Fibroblast of skin of abdomen (primary cell): ENCODE data around the gene CYB5R3. TPM values are rescaled to one million over a fixed set of nuclear protein-coding genes. Genes with fewer than 3 reads are reported as not detected.

Experiments
- DNase-seq: peaks from one replicate; pipeline ENCODE4 v3.0.0-alpha.2; 2013
- polyA plus RNA-seq, 2 experiments: library from polyadenylated mRNA; unstranded; fragments of 120-200 nt; gene quantifications; one replicate each; pipeline ENCODE4 v1.2.1, GENCODE V29; 2013; ENCODE audit not compliant: insufficient read length in 2 of 2

The CYB5R3 gene
- 326 TPM for polyA plus RNA-seq (2013, experiment 1 of 2; ENCODE audit: insufficient read length)
- polyA plus RNA-seq (2013, experiment 2 of 2; ENCODE audit: insufficient read length) = 338 TPM

DNA sequence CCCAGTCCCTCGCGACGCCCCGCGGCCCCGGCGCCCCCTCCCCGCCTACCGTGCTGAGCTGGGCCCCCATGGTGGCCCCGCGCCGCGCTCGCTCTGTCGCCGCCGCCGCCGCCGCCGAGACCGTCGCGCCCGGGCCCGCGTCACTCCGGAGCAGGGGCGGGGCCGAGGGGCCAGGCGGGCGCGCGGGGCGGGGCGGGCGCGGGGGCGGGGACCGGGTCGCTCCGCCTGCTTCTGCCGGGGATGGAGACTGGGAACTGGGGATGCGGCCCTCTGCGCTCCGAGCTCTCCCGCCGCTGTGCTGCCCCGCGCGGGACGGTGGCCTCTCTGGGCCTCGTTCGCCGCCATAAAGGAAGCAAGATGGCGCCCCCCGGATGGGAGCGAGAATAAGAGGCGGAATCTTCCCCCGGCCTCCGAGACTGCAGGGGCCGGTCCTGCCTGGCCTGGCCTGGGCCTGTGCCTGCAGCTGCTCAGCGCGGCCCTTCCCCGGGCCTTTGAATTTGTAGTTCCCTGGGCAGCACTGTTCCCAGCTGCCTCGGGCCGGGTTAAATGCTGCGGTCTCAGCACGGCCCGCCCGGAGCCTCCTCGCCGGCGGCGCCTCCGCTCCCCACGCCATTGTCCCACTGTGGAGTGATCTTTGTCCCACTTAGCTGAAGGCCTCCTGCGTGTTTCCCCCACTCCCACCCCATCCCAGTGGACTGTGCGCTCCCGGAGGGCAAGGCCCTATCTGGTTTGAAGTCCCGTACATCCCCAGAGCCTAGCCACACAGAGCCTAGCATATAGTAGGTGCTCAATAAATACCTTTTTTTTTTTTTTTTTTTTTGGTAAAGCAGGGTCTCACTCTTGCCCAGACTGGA lies at the start of gene CYB5R3:
TSS of gene CYB5R3 (minus strand) at position 147 of the 854 bp plus-strand sequence. CDS start at position 70, 77 bp downstream.
- peak; percentile 86 for DNase-seq

GRCh38 chr22:42697542-42698013 lies 48.4 kb upstream of the CYB5R3 start:
- DNase-seq = peak; percentile 69

- DNase-seq = no peak
Observed at GRCh38 chr22:42696331-42696967, 47.3 kb upstream of the CYB5R3 start.

DNA sequence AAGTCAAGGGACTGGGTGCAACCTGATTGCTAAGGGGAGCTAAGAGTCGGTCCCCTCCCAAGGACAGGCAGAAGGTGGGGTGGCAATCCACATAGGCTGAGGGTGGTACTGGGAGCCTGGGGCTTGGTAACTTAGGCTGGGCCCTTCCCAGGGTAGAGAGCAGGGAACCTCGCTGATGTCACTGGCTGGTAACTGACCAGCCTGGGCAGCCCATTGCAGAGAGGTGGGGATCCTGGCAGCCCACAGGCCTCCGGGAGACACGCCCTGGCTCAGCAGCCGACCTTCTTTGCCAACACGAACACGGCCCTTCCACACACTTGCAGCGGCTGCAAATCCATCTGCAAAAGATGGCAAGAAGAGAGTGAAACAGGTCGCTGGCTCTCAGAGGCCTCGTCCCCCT lies 46.1 kb upstream of the CYB5R3 start:
- DNase-seq = no peak

- no peak for DNase-seq
Observed at GRCh38 chr22:42693763-42694683, 44.8 kb upstream of the CYB5R3 start.

DNA sequence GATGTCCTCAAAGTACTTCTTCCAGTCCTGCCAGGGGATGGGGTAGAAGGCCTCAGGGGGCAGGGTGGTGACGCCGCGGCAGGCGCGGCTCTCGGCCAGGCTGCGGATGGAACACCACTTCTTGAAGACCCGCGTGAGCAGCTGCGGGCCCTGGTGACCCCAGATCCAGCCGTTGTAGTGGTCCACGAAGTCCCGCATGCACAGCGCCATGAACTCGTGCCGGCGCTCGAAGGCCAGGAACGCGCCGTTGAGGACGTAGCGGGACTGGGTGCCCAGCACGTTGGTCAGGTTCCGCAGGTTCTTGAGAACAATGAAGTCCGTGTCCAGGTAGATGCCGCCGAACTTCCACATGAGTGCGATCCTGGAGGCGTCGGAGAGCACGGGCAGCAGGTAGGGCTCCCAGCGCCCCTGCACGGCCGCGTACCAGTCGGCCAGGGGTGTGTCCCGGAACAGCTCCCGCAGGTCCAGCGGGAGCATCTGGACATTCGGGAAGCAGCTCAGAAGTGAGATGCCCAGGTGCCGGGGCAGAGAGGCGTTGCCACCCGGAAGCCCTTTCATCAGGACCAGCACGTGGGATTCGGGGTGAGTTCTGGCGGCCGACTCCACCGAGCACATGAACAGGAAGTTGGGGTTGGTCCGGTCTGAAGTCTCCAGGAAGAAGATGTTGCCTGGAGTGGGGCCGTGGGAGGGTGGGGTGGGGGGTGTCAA lies 44.0 kb upstream of the CYB5R3 start:
- no peak for DNase-seq

DNA sequence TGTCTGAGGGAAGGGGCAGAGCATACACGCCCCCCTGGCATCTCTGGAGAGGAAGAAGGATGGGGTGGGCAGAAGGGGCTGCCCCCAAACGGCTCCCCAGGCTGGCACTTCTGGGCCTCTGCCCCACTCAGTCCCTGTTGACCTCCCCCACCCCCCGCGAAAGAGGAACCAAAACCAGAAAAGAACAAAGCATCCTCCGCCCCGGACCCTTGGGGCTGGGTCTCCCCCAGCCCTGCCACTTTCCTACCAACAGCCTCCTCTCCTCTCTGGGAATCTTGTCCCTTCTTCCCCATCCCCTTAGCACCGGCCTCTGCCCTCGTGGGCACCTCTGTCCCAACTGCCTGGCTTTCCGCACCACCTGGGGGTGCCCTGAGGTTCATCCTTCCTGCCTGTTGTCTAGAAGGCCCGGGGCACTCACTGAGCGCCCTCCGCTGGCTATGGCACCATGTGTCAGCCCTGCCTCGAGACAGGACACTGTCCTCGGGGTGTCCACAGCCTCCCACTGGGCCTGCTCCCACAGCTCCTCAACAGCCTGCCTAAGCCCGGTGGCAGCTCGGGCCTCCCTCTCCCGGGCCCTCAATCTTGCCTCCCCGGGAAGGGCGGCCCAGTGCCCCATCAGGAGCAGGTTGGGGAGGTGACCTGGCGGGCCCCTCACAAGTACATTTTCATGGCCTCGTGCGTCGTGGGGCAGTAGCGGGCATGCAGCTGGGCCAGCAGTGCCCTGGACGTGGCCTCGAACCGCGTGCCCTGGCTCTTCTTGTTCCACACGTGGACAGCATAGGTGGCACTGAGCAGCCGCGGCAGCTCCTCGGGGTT lies 43.3 kb upstream of the CYB5R3 start:
- no peak for DNase-seq

GRCh38 chr22:42691440-42691839 lies 42.2 kb upstream of the CYB5R3 start:
- DNase-seq = no peak

GRCh38 chr22:42688241-42689211 lies 39.3 kb upstream of the CYB5R3 start:
- peak; percentile 84 for DNase-seq

DNA sequence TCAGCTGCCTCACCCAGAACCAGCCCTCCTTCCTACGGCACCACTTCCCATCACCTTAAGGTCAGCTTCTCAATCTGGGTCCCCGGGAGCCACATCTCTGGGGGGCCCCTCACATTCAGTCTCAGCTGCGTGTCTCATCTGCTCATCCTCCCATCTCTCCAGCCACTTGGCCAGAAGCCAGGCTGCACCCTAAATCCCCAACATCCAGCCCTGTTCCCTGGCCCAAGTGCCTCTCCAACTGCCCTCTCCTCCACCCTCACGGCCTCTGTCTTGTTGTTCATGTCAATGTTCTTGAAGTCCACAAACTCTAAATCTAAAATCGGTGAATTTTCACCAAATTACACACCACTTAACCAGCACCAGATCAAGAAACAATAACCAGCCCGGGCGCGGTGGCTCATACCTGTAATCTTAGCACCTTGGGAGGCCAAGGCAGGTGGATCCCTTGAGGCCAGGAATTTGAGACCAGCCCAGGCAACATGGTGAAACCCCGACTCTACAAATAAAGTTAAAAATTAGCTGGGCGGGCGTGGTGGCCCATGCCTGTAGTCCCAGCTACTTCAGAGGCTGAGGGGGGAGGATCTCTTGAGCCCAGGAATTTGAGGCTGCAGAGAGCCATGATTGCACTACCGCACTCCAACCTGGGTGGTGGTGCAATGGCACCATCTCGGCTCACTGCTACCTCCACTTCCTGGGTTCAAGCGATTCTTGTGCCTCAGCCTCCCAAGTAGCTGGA lies 37.7 kb upstream of the CYB5R3 start:
- no peak for DNase-seq

GRCh38 chr22:42685941-42686653 lies 36.9 kb upstream of the CYB5R3 start:
- DNase-seq = no peak

DNA sequence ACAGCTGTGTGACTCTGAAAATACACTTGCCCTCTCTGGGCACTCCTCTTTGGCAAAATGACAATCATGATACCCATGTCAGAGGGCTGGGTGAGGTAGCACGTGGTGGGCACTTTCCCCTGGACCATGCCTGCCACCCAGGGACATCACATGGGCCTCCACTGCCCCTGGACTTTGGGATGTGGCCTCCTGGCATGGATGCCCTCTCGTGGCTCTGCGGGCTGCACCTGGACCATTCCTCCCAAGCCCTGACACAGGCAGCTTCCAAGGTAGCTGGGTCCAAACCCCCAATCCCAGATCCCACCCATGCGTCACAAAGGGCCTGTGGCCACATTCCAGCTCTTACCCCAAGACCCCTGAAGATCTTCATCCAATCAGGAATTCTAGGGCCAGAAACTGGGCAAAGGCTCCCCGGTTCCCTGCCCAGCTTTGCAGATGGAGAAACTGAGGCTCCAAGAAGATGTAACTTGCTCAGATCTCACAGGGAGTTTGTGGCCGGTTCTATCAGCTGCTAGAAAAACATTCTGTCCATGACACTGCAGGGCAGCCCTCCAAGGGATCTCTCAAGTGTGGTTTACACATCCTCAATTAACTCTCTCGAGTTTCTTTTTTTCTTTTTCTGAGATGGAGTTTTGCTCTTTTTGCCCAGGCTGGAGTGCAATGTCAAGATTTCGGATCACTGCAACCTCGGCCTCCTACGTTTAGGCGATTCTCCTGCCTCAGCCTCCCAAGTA lies 35.4 kb upstream of the CYB5R3 start:
- no peak for DNase-seq

GRCh38 chr22:42683578-42684283 lies 34.5 kb upstream of the CYB5R3 start:
- peak; percentile 31 for DNase-seq

DNA sequence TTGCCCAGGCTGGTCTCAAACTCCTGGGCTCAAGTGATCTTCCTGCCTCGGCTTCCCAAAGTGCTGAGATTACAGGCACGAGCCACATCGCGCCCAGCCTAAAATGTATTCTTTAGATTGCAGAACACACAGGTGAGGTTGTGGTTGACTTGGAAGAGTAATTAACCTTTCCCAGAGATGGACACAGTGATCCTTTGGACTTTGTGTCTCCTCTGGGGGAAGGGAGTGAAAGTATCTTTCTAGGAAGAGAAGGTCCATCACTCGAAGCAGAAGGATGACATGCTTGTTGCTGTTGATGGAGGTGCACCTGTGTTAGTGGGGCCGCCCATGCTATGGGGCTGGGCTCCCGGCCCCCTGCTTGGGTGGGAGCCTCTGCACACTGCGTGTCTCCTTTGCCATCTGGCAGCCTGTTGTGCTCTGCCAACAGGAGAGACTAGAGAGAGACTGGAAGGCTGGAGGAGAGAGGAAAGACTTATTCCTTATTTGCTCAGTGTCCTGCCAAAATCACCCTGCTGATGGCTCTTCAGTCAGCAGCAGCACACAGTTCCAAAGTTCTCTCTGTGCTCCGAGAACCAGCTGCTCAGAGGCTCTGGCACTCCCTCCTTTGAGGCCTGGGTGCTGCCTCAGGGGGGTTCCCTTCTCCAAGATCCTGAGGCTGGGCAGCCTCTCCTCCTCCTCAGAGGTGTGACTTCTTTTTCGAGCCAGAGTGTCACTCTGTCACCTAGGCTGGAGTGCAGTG lies 33.1 kb upstream of the CYB5R3 start:
- no peak for DNase-seq

- DNase-seq = peak; percentile 95
Observed at GRCh38 chr22:42680648-42681047, 31.5 kb upstream of the CYB5R3 start.

DNA sequence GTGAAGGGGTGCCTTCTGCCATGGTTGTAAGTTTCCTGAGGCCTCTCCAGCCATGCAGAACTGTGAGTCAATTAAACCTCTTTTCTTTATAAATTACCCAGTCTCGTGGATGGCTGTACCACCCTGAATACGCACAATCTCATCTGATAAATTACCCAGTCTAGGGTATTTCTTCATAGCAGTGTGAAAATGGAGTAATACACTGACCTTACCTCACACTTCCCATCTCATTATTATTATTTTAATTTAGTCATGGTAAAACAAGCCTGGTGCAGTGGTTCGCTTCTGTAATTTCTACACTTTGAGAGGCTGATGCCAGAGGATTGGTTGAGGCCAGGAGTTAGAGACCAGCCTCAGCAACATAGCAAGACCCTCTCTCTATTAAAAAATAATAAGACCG lies 30.5 kb upstream of the CYB5R3 start:
- DNase-seq = no peak
